Choroid plexus epithelial cell (primary cell): ENCODE results near the gene YTHDF1.

ENCODE experiments used
- DNase-seq: peaks from one replicate; pipeline ENCODE4 v3.0.0-alpha.2; 2010; ENCODE audit warnings: low read depth
- H3K4me3 ChIP-seq: 2 replicates; pipeline ENCODE4 v1.5.1; 2011; ENCODE audit warnings: low read depth, mild to moderate bottlenecking, control low read depth, low read length, moderate library complexity
- CTCF ChIP-seq: conservative IDR thresholded peaks from 2 replicates; pipeline ENCODE4 v1.5.1; 2011; ENCODE audit warnings: low read depth, mild to moderate bottlenecking, control low read depth, inconsistent platforms, low read length, moderate library complexity

The YTHDF1 gene

GRCh38 chr20:63155266-63156165 lies 60.4 kb downstream of the YTHDF1 start:
- DNase-seq, result no peak
- no peak overlapping the region for H3K4me3 ChIP-seq
- TF ChIP-seq CTCF, result no peak

- H3K4me3 ChIP-seq, result no peak overlapping the region
- no peak for DNase-seq
- no peak for TF ChIP-seq CTCF
These were observed 61.5 kb downstream of the YTHDF1 start for GRCh38 chr20:63154395-63154794.

GRCh38 chr20:63153254-63154221 lies 62.4 kb downstream of the YTHDF1 start:
- no peak overlapping the region for H3K4me3 ChIP-seq
- no peak for TF ChIP-seq CTCF
- no peak for DNase-seq

- TF ChIP-seq CTCF, result no peak
- no peak for DNase-seq
- no peak overlapping the region for H3K4me3 ChIP-seq
These were observed 63.3 kb downstream of the YTHDF1 start for GRCh38 chr20:63152322-63153253.

GRCh38 chr20:63151554-63152321 lies 64.2 kb downstream of the YTHDF1 start:
- H3K4me3 ChIP-seq, result no peak overlapping the region
- DNase-seq, result peak; percentile 18
- TF ChIP-seq CTCF, result no peak
